ENCODE results near the gene ERO1B.

DNA sequence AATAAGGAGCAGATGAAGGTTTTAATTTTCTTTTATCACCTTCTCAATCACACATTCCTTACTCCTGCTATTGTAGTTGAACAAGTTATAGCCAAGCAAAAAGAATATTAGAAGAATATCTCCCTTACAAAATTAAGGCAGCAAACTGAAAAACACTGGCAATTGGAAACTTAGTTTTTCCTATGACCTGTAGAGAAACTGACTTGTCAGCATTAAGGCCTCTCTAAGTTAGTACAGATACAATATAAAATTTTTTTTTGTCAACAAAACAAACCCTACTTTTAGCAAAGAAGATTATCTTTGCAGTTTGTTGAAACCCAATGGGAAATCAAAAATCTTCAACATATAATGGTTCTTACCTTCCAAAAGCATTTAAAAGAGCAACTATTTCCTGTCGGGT lies 61.3 kb downstream of the ERO1B start:
- TF ChIP-seq POLR2AphosphoS5 (IDR thresholded peaks at IDR 0.05; ENCODE audit: low read depth, low read length) (no peak), CTCF (IDR thresholded peaks at IDR 0.05) (no peak), YY1 (IDR thresholded peaks at IDR 0.05; ENCODE audit: low read depth) (no peak), ELF1 (IDR thresholded peaks at IDR 0.05) (no peak), EP300 (IDR thresholded peaks at IDR 0.05; ENCODE audit: borderline replicate concordance in 1 of 2, low read depth in 1 of 2, low read length in 1 of 2) (no peak), MXI1 (IDR thresholded peaks at IDR 0.05; ENCODE audit: low read depth, low read length) (no peak)

All from SK-N-SH (cell line).